Thymus (tissue), 11 donors: ENCODE measurements around the gene FRMD4A. TPM values are rescaled to one million over a fixed set of nuclear protein-coding genes. Genes with fewer than 3 reads are reported as not detected.

Experiments
- DNase-seq, 9 donors: peaks; one replicate each; pipeline ENCODE4 v3.0.0-alpha.2; 2013; ENCODE audit warnings: low spot score in 9 of 9, low read depth in 6 of 9, missing footprints in 1 of 9
- H3K27ac ChIP-seq, 2 donors: one replicate each; pipeline ENCODE4 v1.5.1; 2013; ENCODE audit warnings: control low read depth in 1 of 2, low read depth in 1 of 2, low read length in 1 of 2, mild to moderate bottlenecking in 1 of 2, moderate library complexity in 1 of 2
- H3K27me3 ChIP-seq, 2 donors: one replicate each; pipeline ENCODE4 v1.5.1; 2013; ENCODE audit warnings: low read length in 1 of 2; ENCODE audit not compliant: control insufficient read depth in 2 of 2, insufficient read depth in 1 of 2
- H3K36me3 ChIP-seq, 2 donors: one replicate each; pipeline ENCODE4 v1.5.1; 2013; ENCODE audit warnings: low read length in 1 of 2, mild to moderate bottlenecking in 1 of 2, moderate library complexity in 1 of 2; ENCODE audit not compliant: control insufficient read depth in 2 of 2, insufficient read depth in 2 of 2
- H3K4me1 ChIP-seq, 2 donors: one replicate each; pipeline ENCODE4 v1.5.1; 2013; ENCODE audit warnings: low read length in 2 of 2; ENCODE audit not compliant: control insufficient read depth in 2 of 2, insufficient read depth in 2 of 2
- H3K4me3 ChIP-seq, 2 donors: one replicate each; pipeline ENCODE4 v1.5.1; 2013; ENCODE audit warnings: low read length in 2 of 2, control low read depth in 1 of 2, mild to moderate bottlenecking in 1 of 2
- H3K9me3 ChIP-seq, 2 donors: one replicate each; pipeline ENCODE4 v1.5.1; 2013; ENCODE audit warnings: low read length in 1 of 2, mild to moderate bottlenecking in 1 of 2; ENCODE audit not compliant: control insufficient read depth in 2 of 2, insufficient read depth in 1 of 2
- WGBS: extraction: QIAGEN DNeasy Blood & Tissue Kit; methylation state at CpG from one replicate; pipeline ENCODE4 v1.1.7; 2013; 5-methylcytosine and 5-hydroxymethylcytosine counted together
- polyA plus RNA-seq: library from polyadenylated mRNA; stranded (reverse); fragments of 200-250 nt; gene quantifications from one replicate; pipeline ENCODE4 v1.2.3, GENCODE V29; 2013
- total RNA-seq: library from RNA; stranded (reverse); fragments of 120-200 nt; gene quantifications from one replicate; pipeline ENCODE4 v1.2.4, GENCODE V29; 2013
- donor health status: healthy.

Gene FRMD4A
- total and polyA plus RNA-seq, 2 donors: 13.3 to 16.2 TPM

DNA sequence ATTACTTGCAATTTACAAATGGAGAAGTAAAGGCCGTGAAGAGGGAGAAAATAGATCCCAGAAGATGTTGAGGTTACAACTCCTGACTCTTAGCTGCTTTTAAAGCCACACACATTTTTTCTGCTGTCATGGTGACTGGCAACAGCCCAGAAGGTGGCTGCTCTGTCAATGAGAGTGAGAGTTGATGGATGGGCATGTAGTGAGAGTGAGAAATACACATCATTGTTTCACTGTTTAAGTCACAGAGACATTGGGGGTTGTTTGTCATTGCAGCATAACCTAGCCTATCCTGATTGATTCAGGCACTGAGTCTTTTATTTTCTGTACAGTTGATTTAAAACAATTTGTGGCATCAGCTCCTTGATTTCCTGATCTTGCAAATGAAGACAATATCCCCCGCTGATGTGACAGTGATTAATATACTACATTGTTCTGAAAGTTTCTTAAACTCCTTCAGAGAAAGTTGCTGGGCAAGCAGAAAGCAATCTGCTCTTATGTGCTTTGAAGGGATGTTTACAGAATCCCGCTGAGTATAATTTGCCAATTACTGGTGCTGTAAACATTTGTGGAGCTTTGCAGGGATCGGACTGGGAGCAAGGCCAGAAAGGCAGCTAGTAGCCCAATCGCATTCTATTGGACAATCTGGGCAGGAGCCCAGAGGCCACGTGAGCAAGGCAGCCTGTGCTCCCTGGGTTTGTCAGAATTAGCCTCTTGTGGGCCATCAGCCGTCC, 514.4 kb downstream of the FRMD4A start:
- H3K4me1 ChIP-seq: peaks cover 0 to 15% of the 10 kb centered on the region in 2 donors
- no peaks in the 10 kb centered on the region for H3K9me3 ChIP-seq
- no peak for DNase-seq
- H3K27ac ChIP-seq: no peak overlapping the region
- H3K27me3 ChIP-seq: peaks cover 0 to 10% of the 10 kb centered on the region in 2 donors
- 91% methylated on average over 7 of the region's 7 CpGs for WGBS
- no peak overlapping the region for H3K4me3 ChIP-seq
- H3K36me3 ChIP-seq: no peaks in the 10 kb centered on the region

DNA sequence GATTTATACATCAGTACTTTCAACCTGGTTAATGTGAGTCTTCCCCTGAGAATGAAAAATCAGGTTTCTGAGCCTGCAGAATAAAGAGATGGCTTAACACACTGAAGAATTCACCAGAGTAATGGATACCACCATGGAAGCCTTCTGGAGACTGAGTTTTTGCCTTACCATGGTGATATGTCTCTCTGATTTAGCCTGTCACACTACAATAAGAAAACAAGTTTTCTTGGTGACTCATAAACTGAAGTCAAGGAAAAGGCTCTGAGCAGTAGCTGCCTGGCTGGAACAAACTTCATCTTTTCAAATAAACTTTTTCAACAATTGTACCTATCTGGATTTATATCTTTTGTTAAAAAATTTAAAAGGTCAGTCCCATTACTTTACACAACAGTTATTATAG, 515.0 kb downstream of the FRMD4A start:
- H3K27ac ChIP-seq: no peak overlapping the region
- no peaks in the 10 kb centered on the region for H3K9me3 ChIP-seq
- H3K36me3 ChIP-seq: no peaks in the 10 kb centered on the region
- no peak overlapping the region for H3K4me3 ChIP-seq
- H3K4me1 ChIP-seq: peaks cover 0 to 9% of the 10 kb centered on the region in 2 donors
- H3K27me3 ChIP-seq: peaks cover 0 to 4% of the 10 kb centered on the region in 2 donors
- DNase-seq: no peak

DNA sequence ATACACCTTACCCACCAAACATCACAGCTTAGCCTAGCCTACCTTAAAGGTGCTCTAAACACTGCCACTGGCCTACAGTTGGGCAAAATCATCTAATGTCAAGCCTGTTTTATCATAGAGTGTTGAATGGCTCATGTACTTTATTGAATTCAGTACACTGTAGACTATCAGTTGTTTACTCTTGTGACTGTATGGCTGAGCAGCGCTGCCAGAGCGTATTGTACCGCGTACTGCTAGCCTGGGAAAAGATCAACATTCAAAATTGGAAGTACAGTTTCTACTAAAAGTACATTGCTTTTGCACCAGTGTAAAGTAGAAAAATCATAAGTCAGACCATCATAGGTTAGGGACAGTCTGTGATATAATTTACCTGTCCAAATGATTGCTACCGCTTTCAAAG, 517.2 kb downstream of the FRMD4A start:
- Histone ChIP-seq H3K4me3 (no peak overlapping the region), H3K36me3 (no peaks in the 10 kb centered on the region), H3K27me3 (no peaks in the 10 kb centered on the region), H3K4me1 (no peaks in the 10 kb centered on the region), H3K27ac (no peak overlapping the region), H3K9me3 (no peaks in the 10 kb centered on the region)
- 96% methylated on average over 5 of the region's 5 CpGs for WGBS
- no peak for DNase-seq

DNA sequence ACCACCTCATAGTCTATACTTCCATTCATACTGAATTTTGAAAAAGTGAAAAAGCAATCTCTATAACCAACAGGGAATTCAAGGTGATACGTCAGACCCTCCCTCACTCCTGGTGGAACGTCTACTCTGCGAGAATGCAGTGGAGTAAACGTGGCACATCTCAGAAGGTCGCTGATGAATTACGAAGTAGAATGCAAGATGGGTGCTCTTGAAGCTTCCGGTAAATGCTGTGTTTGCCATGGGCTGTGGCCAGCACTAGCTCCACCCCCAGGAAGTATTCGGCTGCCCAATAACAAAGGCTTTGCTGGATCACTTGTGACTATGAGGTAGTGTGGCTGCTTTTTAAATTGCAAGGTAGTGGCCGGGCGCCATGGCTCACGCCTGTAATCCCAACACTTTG, 517.9 kb downstream of the FRMD4A start:
- Histone ChIP-seq H3K27me3 (no peaks in the 10 kb centered on the region), H3K27ac (no peak overlapping the region), H3K4me3 (no peak overlapping the region), H3K9me3 (no peaks in the 10 kb centered on the region), H3K36me3 (no peaks in the 10 kb centered on the region), H3K4me1 (no peaks in the 10 kb centered on the region)
- 98% methylated on average over 11 of the region's 11 CpGs for whole genome bisulfite sequencing
- no peak for DNase-seq

DNA sequence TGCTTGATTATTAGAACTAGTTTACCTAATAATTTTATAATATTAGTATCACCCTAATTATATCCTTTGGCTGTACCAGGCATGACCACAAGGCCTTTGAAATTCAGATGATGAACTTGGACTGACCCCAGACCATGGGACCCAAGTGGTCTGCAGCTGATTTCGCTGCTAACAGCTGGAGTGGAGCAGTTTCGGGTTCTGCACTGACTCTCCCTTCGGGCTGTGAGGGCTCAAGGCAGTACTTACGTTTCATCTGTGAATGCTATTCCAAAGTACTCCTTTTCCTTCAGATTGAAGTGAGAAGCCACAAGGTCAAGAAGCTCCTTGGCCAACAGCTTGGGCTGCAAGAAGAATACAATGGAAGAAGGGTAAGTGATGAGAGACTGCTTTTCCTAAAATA, 520.2 kb downstream of the FRMD4A start:
- Histone ChIP-seq H3K27me3 (no peaks in the 10 kb centered on the region), H3K4me1 (no peaks in the 10 kb centered on the region), H3K9me3 (no peaks in the 10 kb centered on the region), H3K4me3 (no peak overlapping the region), H3K27ac (no peak overlapping the region), H3K36me3 (no peaks in the 10 kb centered on the region)
- DNase-seq: no peak
- WGBS: 96% methylated on average over 4 of the region's 4 CpGs

DNA sequence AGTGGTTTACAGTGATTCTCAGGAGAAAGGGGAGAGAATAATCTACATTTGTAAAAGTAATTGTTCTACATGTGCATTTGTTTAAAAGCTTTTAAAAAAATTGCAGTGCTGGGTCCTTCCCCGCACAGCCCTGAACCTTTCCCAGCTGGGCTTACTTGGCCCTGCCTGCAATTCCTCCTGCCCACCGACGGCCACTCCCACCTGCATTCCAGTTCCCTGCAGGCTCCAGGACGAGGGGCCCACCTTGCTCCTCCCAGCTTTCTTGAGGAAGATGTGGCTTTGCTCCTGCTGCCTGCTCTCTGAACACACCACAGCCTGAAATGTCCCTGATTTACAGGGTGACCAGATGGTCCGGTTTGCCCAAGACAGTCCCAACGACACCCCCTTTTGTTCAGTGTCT, 521.3 kb downstream of the FRMD4A start:
- 85% methylated on average over 6 of the region's 6 CpGs for WGBS
- Histone ChIP-seq H3K27ac (no peak overlapping the region), H3K4me1 (no peaks in the 10 kb centered on the region), H3K4me3 (no peak overlapping the region), H3K9me3 (no peaks in the 10 kb centered on the region), H3K27me3 (no peaks in the 10 kb centered on the region), H3K36me3 (no peaks in the 10 kb centered on the region)
- no peak for DNase-seq

DNA sequence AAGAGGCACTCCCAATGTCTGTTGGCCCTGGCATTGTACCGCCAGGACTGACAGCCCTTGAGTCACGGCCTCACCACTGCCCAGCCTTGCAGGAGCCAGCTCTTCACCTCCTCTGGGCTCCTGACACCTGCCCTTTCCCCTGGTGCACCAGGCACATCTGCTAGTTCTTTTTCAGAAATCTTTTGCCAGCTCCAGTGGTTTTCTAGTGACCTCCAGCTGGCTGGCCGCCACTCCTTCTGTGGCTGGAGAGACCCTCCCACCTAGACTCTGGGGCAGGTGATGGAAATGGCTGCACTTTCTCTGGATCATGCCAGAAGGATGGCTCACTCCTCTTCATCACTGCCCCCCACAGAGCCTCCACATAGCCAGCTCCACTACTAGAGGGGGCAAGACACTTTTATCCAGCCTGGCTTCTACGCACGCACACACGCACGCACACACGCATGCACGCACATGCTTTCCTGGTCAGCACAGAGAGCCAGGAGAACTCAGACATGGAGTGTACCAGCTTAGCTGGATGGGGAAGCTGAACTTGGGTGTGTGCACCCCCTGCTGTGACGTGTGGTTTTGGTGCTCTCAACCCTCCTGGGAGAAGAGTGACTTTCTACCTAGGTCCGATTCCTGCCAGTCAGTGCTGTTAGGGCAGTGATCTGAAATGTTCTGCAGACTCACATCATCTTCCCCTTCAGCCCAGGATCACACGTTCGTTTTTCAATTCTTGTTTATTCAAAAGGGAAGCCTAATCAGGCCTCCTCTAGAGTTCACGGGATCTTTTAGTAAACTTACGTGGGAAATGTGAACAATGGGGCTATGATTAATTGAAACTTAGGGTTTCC, 522.0 kb downstream of the FRMD4A start:
- DNase-seq: no peak
- H3K27ac ChIP-seq: no peak overlapping the region
- H3K9me3 ChIP-seq: no peaks in the 10 kb centered on the region
- WGBS: 90% methylated on average over 15 of the region's 15 CpGs
- no peak overlapping the region for H3K4me3 ChIP-seq
- no peaks in the 10 kb centered on the region for H3K4me1 ChIP-seq
- H3K27me3 ChIP-seq: no peaks in the 10 kb centered on the region
- H3K36me3 ChIP-seq: no peaks in the 10 kb centered on the region

DNA sequence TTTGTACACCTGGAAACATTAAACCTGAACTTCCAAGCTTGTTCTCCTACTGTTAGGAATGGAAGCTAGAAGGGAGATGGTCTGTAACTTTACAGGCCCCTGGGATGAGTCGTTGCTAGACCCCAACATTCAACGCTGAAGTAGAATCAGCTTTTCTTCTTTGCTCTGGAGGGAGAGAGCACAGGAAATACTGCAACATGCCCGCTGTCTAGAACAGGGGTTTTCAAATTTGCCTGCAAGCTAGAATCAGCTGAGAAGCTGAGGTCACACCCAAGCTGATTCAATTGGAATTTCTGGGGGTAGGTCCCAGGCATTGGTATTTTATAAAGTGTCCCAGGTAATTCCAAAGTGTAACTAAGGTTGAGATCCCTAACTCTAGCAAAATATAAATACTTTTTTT, 524.3 kb downstream of the FRMD4A start:
- Histone ChIP-seq H3K36me3 (no peaks in the 10 kb centered on the region), H3K27ac (no peak overlapping the region), H3K27me3 (no peaks in the 10 kb centered on the region), H3K4me3 (no peak overlapping the region), H3K4me1 (no peaks in the 10 kb centered on the region), H3K9me3 (no peaks in the 10 kb centered on the region)
- 75% methylated on average over 3 of the region's 3 CpGs for WGBS
- no peak for DNase-seq
